HUDEP-2 (cell line): ENCODE data around the gene LGALS9C.
"Not testable (repeated sequence)": the region's sequence is repeated elsewhere in the genome, so short reads cannot be mapped to it uniquely, and the experiment has no call there.

Experiments
- DNase-seq, 76 experiments: peaks; one replicate each; lab custom pipeline; 2025; ENCODE audit not compliant: unreplicated experiment in 76 of 76; lab: John Stamatoyannopoulos, UW

The LGALS9C gene

DNA sequence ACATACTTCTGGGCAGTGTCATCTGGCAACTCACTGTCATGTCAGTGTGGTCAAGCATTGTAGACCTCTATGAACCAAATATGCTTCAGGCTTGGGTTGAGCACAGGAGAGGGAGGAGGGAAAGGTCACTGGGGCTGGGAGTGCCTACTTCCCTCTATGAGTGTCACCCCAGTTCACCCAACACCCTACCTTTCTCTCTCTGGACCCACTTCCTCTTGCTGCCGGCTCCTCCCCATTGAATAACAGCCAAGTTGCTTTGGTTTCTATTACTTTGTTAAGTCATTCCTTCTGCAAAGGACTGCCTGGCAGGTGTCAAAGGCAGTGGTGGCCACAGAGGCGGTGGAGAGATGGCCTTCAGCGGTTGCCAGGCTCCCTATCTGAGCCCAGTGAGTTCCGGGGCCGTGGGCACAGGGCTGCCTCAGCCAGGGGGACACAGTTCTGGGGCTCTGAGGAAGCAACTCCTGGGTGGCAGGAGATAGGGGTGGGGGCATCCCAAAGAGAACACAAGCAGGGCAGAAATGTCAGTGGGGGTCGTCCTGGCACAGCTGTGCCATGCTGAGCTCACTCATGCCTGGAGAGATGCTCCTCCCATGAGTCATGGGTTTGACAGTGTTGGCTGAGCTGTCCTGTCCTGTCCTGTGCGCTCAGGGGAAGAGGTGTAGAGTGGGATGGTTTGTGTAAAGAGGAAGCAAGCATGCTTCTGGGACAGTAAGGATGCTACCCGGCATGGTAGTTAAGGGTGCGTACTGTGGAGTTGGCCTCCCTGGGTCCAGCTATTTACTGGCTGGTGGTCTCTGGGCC lies at the start of gene LGALS9C:
LGALS9C (plus strand) TSS at position 282 of the 801 bp plus-strand sequence; CDS start at position 348, 66 bp downstream.
- DNase-seq, result not testable (repeated sequence)

DNA sequence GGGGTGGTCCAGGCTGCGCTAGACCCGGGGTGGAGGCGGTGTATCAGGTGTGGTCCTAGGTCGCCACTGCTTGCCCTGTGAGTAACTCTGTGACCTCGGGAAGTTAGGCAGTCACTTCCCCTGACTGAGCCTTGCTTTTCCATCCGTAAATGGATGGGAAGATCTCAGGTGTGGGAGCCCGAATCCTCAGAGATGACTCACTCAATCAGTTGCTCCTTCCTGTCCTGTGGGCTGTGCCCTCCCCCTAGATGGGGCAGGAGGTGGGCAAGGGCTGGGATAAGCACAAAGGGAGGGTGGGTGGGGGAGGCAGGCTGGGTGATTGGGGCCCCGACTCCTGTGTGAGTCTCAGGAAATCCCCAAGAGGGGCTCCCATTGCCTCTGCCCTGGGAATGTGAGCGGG lies 44.4 kb upstream of the LGALS9C start:
- not testable (repeated sequence) for DNase-seq

DNA sequence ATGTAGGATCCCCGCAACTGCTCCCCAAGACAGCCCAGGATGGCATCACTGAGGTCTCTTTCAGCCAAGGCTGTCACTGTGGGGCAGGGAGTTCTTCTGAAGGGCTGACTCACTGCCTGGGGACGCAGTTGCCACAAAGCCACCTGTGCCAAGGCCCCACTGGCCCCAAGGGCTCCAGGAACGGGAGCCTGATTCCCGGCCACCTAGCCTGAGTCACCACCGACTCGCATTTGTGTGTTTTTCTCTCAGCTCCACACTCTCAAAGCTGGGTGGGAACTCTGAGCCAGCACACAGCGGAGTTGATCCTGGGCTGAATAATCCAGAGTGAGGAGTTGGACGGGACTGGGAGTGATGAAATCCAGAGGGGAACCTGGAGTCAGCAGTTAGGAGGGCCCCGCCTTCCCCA lies 37.1 kb upstream of the LGALS9C start:
- not testable (repeated sequence) for DNase-seq

DNA sequence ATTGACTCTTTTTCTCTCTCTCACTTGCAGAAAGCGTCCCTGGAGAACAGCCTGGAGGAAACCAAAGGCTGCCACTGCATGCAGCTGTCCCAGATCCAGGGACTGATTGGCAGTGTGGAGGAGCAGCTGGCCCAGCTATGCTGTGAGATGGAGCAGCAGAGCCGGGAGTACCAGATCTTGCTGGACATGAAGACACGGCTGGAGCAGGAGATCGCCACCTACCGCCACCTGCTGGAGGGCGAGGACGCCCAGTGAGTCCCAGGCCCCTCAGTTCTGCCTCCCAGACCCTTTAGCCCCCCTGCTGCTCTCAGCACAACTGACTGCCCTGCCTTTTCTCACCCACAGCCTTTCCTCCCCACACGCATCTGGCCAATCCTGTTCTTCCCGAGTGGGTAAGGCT lies 34.5 kb upstream of the LGALS9C start:
- not testable (repeated sequence) for DNase-seq

DNA sequence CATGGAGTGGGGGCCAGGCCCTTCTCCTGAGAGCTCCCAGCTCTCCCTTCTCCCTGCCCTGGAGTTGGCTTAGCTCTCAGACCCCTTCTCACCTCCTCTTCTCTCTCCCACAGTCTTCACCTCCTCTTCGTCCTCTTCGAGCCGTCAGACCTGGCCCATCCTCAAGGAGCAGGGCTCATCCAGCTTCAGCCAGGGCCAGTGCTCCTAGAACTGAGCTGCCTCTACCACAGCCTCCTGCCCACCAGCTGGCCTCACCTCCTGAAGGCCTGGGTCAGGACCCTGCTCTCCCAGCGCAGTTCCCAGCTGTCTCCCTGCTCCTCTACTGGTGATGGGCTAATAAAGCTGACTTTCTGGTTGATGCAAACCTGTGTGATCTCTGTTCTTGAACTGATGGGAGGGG lies 34.1 kb upstream of the LGALS9C start:
- not testable (repeated sequence) for DNase-seq

DNA sequence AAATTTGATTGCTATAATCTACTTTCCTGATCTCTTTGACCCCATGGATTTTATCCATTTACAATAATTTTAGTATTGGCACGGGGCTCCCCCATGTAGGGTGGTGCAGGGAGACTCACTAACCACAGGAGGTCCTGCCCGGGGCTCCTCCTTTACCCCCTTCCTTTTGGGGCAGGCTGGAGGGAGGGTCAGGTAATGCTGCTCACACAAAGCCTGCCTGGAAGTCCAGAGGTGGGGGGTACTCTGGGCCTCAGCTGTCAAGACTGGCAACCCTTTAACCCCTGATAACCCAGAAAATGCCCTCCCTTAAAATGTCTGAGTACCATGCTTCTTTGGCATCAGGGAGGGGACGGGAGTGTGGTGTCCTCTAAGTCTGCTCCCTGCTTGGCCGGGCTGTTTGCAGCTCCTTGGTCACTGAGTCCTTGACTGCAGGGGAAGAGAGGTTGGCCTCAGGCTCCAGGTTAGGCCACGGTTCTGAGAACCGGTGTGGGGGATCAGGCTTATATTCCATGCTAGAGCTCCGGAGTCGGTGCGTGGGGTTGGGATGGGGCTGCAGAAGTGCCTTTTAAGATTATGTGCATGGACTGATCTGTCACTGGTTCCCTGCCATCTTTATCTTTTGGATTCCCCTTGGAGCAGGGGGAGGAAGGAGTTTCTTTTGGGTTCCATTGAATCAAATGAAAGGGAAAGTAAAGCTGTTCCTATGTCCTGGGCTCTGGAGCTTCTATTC lies 28.9 kb upstream of the LGALS9C start:
- not testable (repeated sequence) for DNase-seq

DNA sequence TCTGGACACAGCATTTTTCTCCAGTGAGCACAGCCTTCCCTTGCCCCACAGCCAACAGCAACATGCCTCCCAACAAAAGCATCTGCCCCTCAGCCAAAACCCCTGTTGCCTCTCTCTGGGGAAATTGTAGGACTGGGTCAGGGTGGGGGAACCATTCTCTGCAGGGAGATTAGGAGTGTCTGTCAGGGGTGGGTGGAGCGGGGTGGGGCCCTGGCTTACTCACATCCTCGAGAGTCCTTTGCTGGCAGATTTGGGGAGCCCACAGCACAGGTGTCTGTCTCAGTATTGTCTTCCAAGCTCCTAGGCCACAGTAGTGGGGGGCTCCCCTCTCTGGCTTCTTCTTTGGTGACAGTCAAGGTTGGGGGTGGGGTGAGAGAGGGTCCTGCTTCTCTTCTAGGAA lies 28.3 kb upstream of the LGALS9C start:
- not testable (repeated sequence) for DNase-seq

DNA sequence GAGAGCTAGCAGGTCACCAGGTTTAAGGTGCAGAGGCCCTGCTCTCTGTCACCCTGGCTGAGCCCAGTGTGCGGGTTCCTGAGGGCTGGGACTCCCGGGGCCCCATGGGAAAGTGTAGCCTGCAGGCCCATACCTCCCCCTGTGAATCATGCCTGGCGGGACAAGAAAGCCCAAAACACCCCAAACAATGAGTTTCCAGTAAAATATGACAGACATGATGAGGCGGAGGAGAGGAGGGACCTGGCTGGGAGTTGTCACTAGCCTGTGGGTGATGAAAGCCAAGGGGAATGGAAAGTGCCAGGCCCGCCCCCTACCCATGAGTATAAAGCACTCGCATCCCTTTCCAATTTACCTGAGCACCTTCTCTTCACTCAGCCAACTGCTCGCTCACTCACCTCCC lies 26.8 kb upstream of the LGALS9C start:
- DNase-seq, result not testable (repeated sequence)

DNA sequence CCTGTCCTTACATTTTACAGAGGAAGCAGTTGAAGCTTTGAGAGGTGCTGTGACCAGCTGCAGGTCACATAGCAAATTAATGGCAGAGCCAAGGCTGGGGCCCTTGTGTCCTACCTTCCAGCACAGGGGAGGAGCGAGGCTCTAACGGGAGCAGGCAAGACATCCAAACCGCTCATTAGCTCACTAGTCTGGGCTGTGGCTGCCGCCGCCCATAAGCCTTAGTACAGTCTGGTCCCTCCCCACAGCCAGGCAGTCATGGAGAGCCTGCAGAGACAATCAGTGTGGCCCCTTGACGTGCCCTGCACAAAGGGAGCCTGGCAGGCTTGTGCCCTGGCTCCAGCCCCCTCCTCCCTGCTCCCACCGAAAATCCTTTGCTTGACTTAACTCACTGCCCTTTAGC lies 25.6 kb upstream of the LGALS9C start:
- DNase-seq, result not testable (repeated sequence)

DNA sequence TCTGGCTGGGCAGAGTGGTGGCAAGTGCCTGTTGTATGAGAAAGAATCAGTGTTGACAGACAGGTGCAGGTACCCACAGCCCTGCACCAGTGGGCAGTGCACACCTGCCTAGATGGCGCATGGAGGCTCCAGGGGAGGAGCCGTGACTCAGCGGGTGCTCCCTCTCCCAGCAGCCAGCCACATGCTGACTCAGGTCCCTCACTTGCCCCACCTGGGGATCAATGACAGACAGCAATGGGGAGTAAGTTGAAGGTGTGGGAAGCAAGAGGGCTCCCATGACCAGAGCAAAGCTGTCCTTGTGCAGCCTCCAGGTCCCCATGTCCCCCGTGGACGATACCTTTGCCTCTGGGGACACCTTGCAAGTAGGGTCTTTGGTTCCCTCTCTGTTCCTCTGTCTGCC lies 24.6 kb upstream of the LGALS9C start:
- not testable (repeated sequence) for DNase-seq

DNA sequence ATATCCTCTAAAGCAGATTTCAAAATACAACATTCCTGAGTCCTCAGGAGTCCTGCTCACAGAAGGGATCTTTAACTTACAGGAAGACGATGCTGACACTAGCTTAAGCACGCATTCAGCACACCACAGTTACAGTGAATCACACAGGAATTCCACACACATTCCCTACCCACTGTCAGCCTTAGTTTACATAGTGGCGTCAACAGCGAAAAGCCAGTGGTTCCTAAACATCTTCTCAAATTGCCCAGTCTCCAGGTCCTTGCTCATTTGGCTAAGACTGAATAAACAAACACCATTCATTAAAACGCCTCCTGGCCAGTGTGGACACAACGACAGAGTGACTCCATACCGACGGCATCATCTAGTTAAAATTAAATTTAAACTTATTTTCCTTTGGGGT lies 17.6 kb upstream of the LGALS9C start:
- not testable (repeated sequence) for DNase-seq

DNA sequence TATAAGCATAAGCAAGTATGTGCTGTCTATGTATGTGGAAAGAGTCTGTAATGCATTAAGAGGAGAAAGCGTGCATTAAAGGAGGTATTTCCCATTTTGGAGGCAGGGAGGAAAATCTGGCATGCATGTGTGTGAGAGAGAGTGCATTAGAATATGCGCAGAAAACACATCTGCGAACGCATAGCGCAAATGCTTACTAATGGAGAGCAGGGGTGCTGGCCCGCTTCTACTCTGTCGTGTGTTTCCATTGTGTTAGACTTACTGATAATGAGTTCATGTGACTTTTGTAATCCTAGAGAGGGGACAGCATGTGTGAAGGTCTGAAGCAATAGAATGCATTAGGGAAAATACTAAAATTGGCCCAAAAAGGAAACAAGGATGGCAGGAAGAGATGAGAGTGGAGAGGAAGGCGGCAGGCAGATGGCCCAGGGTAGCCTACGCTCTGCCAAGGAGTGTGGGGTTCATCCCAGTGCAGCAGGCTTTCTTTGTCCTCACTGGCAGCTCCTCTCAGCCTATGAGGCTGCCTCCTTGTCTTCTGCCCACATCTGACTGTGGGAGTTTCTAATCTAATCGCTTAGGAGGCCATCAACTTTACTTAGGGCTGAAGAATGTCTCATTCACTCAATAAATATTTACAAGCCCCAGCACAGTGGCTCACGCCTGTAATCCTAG lies 12.6 kb upstream of the LGALS9C start:
- not testable (repeated sequence) for DNase-seq

DNA sequence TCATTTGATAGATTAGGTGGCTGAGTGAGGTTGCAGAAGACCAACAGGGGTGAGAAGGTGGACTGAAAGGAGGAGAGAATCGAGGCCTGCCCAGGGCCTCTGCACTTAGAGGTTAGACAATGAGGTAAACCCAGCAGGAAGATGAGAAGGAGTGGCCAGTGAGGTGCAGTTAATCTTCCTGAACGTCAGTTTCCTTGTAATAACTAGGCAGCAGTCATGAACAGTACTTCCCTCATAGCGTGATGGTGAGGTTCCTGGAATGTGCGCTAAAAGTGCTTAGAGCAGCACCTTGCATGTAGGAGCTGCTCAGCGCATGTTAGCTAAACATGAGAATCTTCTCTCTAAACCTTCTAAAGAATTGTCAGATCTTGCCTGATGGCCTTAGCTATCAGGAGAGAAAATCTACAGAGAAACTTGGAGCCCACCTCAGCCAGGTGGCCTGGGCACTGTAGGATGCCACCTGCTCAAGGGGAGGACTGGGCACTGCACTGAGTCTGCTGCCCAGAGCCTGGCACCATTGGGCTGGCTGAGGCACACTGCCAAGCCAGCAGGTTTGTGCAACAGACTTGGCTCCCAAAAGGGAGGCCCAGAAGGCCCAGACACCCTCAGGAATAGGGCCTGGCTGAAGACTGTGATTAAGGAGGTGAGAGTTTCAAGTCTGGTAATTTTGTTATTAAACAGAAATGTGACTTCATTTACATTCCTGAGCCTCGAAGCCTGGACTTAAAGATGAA lies 10.2 kb upstream of the LGALS9C start:
- DNase-seq, result not testable (repeated sequence)

DNA sequence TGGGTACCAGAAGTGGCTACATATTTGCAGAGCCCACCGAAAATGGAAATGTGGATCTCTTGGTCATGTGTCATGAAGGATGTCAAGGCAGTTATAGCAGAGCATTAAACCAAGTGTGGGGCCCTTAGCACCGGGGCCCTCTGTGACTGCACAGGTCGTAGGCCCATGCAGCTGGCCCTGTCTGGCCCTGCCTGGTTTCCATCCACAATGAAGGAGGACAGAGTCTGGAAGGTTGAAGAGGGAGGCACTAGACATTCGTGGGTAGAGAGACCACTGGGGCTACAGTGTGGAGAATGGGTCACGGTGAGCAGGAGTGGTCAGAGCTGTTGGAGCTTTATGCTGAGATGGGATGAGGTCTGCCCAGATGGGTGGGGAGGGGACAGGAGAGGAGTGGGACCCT lies 9.6 kb upstream of the LGALS9C start:
- DNase-seq, result not testable (repeated sequence)

DNA sequence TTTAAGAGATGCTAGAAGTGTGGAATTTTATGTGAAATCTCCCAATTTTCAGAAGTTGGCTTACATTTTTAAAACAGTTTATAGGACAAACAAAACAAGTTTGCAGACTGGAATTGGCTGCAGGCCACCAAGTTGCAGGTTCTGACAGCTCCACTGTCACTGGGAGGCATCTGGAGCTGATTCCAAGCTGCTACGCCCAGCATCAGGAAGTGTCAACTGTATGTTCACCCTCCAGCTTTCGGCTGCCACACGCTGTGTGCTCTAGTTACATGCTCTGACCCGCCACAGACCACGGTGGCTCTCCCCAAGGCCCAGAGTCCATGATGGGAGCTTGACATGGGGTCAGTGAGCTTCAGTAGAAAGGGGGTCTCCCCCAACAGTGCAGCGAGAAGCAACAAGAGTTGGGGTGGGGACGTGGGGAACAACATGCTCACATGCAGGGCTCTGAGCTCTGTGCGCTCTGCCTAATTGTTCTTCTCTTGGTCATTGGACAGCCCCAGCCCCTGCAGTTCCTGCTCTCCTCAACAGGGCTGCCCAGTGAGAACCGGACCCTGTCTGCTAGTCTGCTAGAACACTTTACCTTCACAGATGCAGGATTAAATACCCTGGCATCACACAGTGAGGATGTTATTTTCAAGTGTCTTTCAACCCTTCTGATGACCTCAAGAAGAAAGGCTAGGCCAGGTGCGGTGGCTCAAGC lies 8.0 kb upstream of the LGALS9C start:
- not testable (repeated sequence) for DNase-seq

DNA sequence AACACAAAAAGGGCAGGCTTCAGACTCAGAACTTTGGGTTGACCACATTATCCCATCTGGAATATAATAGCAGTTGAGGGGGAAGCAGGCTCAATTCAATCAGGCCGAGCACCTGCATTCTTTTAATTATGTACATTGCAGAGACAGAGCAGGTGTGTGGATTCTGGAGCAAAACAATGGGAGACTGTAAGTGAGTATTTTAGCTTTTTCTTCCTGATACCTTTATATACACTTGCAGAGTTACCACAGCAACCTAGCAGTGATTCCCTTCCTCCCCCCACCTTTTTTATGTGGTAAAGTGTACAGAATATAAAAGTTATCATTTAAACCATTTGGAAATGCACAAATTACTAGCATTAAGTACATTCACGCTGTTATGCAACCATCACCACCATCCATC lies 6.8 kb upstream of the LGALS9C start:
- not testable (repeated sequence) for DNase-seq

DNA sequence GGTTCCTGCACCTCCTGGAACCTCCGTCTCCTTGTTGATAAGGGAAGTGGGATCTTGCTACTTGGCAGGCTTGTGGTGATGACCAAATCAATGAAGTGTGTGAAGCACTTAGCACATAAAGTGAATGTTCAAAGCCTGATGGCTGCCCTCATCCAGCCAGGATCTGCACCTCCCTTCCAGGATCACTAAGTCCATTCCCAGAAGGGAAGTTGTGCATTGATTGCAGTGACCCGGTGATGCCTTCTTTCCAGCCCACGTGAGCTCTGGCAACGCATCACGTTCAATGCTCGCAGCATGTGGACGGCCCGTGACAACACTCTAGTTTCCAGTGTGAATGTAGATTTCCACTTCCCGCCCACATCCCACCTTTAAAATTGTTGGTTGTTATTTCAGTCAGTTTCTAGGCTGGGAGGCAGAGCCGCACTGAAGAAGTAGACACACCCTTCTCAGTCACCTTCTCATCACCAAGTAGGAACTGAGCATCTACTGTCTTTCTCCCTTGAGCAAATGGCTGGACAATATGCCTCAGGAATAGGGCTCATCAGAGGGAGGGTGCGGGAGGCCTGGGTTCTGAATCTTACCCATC lies 6.2 kb upstream of the LGALS9C start:
- DNase-seq, result not testable (repeated sequence)

DNA sequence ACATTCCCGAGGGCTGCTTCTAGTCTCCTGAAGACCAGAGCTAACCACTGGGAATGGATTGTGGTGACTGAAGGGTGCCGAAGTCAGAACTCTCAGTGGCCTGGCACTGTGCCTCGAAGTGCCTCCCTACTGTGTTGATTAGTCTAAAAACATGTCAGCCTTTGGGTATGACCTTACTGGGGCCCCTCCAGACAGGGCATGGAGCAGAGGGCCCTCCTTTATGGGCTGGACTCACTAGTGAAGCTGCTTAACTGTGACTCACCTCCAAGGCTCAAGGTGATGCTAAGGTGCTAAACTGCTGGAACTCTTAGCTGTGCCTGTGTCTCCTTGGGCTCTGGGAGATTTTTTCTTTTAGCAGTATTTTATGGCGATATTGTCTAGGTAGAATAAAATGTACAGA lies 2.6 kb upstream of the LGALS9C start:
- DNase-seq, result not testable (repeated sequence)

DNA sequence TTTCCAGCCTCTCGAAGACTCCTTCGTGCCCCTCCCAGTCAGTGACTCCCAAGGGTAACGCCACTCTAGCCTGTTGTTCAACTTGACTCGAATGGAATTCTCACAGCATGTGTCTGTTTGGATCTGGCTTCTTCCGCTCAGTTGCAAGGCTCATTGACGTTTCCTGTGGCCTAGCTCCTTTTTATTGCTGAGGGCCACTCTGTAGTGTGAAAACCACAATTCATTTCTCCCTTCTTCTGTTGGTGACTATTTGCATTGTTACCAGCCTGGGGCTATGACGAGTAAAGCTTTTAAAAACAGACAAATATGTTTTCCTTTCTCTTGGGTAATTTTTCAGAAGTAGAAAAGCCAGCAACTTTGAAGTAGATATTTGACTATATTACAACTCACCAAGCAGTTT lies 1.8 kb upstream of the LGALS9C start:
- not testable (repeated sequence) for DNase-seq

DNA sequence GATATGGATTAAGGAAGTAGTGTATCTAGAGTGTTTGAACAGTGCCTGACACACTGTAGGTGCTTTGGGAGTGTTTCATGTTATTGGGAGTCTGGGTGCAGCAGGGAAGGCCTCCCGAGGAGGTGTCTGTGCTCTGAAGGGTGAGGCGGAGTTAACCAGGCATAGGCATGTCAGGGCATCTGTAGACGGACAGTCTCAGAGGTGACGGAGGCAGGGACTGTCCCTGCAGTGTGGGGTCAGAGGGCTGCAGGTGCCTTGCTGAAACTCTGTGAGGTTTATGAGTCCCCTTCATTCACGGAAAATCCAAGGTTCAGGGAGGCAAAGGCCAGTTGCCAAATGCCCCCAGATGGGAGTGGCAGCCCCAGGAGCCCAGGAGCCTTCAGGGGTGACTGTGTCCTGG lies 778 bp downstream of the LGALS9C start:
- DNase-seq, result not testable (repeated sequence)
